ENCODE measurements around the gene ZNF441. TPM values are rescaled to one million over a fixed set of nuclear protein-coding genes. Genes with fewer than 3 reads are reported as not detected.
"Not testable (repeated sequence)": the region's sequence is repeated elsewhere in the genome, so short reads cannot be mapped to it uniquely, and the experiment has no call there.

Gene ZNF441
- total RNA-seq, result 8.0 and 9.4 TPM in 2 replicates

DNA sequence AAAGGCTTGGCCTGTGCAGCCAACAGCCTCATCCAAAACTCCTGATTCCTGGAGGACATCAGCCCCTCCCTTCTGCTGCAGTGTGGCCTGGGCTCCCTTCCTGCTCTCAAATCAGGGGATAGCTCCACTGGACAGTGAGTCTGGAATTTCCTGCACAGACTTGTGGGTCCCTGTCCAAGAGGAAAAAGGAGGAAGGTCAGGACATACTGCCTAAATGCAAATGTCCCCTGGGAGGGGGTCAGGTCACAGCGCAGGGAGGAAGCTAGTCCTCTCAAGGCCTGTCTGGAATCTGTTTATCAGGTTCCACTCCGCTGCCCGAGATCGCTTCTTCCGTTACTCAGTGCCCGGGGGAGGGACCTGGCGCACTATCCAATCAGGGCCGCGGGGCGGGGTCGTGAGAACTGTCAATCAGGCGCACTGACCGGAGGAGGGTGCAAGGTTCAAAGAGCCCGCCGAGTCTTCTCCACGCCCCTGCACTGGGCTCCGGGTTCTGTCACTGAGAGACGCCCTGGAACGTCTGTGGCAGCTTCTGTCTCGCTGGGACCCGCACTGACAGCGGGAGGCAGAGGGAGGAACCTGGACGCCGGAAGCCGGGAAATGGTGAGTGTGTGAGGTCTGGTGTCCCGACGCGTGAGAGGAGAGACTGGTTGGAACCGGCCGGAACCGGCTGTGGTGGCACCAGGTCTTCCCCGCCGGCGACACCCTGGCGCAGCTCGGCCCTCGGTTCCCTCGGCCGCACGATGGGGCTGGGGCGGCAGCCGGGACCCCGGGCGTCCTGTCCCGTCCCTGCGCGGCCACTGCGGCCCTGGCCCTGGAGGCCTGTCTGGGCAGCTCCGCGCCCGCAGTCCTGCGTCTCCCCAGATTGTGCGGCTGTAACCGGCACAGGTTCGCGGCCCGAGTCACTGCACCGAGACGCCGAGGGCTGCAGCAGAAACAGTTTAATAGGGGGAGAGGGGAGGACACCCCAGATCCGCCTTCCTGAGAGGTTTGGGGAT is at the start of gene ZNF441:
ZNF441 (plus strand) TSS at position 404 of the 995 bp plus-strand sequence; CDS start at position 598, 194 bp downstream.
- peak; percentile 89 to 94 for DNase-seq (ENCODE audit: low read depth in 2 of 2)

- no peak for DNase-seq (ENCODE audit: low read depth in 2 of 2)
Measured at GRCh38 chr19:11721681-11722080, 45.1 kb upstream of the ZNF441 start.

DNA sequence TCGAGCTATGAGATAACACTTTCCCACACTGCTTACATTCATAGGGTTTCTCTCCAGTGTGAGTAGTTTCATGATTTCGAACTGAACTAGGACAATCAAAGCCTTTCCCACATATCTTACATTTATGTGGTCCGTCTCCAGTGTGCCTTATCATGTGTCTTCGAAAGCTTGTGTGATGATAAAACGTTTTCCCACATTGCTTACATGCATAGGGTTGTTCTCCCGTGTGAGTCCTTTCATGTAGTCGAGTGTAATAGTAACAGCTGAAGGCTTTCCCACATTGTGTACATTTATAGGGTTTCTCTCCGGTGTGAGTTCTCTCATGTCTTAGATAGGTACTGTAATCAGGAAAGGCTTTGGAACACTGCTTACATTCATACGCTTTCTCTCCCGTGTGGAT is 44.4 kb upstream of the ZNF441 start:
- no peak for DNase-seq (ENCODE audit: low read depth in 2 of 2)

DNA sequence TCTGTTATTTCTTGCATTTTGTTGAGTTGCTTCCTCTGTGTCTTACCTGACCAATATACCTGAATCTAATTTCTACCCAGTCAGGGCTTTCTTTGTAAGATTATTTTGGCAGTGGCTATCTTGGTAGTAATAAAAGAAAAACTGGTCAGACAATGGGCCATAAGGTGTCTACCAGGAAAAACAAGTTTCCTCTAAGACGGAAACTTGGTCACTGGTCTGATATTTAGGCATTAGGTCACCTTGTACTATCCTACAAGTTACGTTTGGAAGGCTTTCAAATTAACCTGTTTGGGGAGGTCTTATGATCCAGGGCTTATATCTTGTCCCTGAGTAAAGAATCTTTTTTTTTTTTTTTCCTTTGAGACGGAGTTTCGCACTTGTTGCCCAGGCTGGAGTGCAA is 37.2 kb upstream of the ZNF441 start:
- no peak for DNase-seq (ENCODE audit: low read depth in 2 of 2)

DNA sequence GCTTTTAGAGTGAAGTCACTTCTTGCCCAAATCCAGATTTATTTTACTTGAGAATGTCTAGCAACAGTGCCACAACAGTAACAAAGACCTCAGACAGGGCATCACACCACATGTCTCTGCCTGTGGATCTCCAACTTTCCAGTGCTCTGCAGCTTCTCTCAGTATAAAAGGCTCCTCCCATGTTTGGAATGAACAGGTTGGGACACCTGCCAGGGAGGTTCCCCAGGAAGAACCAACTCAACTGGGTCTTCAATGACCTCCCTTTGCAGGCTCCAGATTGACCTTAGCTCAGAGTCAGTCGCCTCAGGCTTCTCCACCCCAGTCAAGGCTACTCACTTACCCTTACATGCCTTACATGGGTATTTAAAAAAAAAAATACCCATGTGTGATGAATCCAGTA is 31.4 kb upstream of the ZNF441 start:
- no peak for DNase-seq (ENCODE audit: low read depth in 2 of 2)

DNA sequence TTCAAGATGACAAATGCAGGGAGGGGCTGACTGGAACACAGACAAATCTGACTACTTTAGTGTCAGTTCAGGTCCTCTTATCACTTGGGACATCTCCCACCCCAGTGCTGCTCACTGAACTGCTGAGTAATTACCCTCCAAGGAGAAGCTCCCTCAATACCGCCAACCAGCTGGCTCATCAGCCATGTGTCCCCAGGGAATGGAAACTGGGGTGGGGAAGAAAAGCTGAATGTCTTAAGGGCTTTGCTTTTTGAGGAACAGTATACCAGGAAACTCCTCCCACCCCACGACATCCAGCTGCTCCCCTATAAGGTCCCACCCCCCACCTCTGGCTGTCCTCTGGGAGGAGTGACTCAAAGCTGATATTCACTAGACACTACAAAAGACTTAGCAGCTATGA is 30.1 kb upstream of the ZNF441 start:
- no peak for DNase-seq (ENCODE audit: low read depth in 2 of 2)

GRCh38 chr19:11737964-11738745 is 28.6 kb upstream of the ZNF441 start:
- peak in 1 of 2 donors; percentile 23 for DNase-seq (ENCODE audit: low read depth in 2 of 2)

DNA sequence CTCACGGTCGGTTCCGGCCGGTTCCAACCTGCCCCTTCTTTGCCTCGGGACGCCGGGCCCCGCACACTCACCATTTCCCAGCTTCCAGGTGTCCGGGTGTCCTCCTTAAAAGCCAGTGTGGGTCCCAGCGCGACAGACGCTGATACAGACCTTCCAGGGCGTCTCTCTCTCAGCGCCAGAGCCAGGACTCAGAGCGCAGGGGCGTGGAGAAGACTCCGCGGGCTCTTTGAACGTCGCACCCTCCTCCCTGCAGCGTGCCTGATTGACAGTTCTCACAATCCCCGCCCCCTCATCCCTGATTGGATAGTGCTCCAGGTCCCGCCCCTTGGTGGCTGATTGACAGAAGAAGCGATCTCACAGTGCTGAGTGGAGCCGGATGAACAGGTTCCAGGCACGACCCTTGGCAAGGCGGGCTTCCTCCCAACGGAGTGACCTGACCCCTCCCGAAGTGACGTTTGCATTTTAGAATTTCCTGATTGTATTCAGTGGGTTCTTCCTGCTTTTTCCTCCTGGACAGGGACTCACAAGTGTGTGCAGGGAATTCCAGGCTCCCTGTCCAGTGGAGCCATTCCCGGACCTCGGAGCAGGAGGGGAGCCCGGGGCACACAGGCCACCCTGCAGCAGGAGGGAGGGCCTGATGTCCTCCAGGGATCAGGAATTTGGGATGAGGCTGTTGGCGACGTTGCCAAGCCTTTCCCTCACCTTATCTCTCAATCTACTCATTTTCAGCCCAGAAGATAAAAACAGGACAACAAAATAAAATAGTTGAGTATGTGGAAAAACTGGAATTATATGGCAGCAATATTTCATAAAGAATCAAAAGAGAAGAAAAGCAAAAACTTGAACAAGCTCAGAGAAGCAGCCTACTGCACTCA is 27.8 kb upstream of the ZNF441 start, which contains the start of gene ZNF823:
ZNF823 (minus strand) TSS at position 201 of the 875 bp plus-strand sequence; CDS start at position 74, 127 bp downstream.
- DNase-seq (ENCODE audit: low read depth in 2 of 2), result peak; percentile 99

GRCh38 chr19:11745869-11746268 is 20.9 kb upstream of the ZNF441 start:
- no peak for DNase-seq (ENCODE audit: low read depth in 2 of 2)

- no peak for DNase-seq (ENCODE audit: low read depth in 2 of 2)
Measured at GRCh38 chr19:11747277-11747676, 19.5 kb upstream of the ZNF441 start.

GRCh38 chr19:11749751-11750150 is 17.0 kb upstream of the ZNF441 start:
- no peak for DNase-seq (ENCODE audit: low read depth in 2 of 2)

GRCh38 chr19:11752244-11752736 is 14.5 kb upstream of the ZNF441 start:
- no peak for DNase-seq (ENCODE audit: low read depth in 2 of 2)

- DNase-seq (ENCODE audit: low read depth in 2 of 2), result no peak
Measured at GRCh38 chr19:11754663-11755062, 12.1 kb upstream of the ZNF441 start.

- DNase-seq (ENCODE audit: low read depth in 2 of 2), result no peak
Measured at GRCh38 chr19:11756965-11757364, 9.8 kb upstream of the ZNF441 start.

DNA sequence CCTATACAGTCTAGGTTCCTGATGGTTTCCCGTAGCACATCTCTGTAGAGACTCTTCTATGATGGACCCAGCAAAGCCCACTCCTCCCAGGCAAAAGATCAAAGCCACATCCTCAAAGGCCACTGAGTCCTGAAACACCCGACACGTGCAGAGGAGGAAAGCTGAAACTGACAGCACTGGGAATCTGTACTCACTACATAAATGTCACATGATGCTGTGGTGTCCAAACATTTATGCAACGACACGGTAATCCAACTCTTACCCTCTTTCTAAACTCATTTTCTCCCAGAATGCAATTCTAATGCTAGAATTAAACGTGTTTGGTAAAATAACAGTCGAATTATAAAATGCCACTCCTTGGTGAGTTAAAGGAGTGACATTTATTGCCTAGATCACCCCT is 7.0 kb upstream of the ZNF441 start:
- DNase-seq (ENCODE audit: low read depth in 2 of 2), result no peak

GRCh38 chr19:11763117-11763516 is 3.7 kb upstream of the ZNF441 start:
- DNase-seq (ENCODE audit: low read depth in 2 of 2), result no peak

DNA sequence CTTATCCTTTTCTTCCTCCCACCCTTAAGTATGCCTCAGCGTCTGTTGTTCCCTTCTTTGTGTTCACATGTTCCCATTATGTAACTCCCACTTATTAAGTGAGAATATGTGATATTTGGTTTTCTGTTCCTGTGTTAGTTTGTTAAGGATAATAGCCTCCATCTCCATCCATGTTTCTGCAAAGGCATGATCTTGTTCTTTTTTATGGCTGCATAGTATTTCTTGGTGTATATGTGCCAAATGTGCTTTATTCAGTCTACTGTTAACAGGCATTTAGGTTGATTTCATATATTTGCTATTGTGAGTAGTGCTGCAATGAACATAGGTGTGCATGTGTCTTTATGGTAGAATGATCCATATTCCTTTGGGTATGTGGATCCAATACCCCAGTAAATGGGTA is 3.2 kb upstream of the ZNF441 start:
- DNase-seq (ENCODE audit: low read depth in 2 of 2), result no peak

DNA sequence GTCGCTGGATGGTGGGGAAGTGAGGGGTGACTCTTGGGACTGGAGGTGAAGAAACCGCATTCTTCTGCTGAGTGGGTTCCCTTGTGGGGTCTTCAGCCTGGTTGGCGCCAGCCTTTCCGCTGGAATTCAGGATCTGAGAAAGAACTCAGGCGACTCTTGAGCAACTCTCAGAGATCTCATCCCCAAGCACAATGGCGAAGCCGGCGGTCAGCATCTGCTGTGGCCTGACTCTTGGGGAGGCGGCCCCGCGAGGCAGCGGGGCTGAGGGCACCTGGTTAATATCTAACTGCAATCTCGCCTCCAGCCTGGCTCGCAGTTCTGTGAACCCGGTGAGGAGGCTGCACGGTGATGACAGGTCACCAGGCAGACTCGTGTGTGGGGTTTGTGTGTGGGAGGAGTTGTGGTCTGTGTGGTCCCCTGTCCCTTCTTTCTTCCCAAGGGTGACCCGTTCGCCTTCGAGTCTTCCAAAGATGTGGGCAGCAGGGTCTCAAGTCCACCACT is 883 bp downstream of the ZNF441 start:
- peak in 1 of 2 donors; percentile 13 for DNase-seq (ENCODE audit: low read depth in 2 of 2)

GRCh38 chr19:11769995-11770394 is 3.2 kb downstream of the ZNF441 start:
- no peak for DNase-seq (ENCODE audit: low read depth in 2 of 2)

- DNase-seq (ENCODE audit: low read depth in 2 of 2), result not testable (repeated sequence)
Measured at GRCh38 chr19:11771520-11771919, 4.7 kb downstream of the ZNF441 start.

- not testable (repeated sequence) for DNase-seq (ENCODE audit: low read depth in 2 of 2)
Measured at GRCh38 chr19:11776669-11777068, 9.9 kb downstream of the ZNF441 start.

All from dermis microvascular lymphatic vessel endothelial cell (primary cell).